ENCODE results near the gene PTPRD. TPM values are rescaled to one million over a fixed set of nuclear protein-coding genes. Genes with fewer than 3 reads are reported as not detected.

The PTPRD gene
- total and polyA plus RNA-seq, 9 donors, result 16.2 to 231 (median 85.8) TPM

DNA sequence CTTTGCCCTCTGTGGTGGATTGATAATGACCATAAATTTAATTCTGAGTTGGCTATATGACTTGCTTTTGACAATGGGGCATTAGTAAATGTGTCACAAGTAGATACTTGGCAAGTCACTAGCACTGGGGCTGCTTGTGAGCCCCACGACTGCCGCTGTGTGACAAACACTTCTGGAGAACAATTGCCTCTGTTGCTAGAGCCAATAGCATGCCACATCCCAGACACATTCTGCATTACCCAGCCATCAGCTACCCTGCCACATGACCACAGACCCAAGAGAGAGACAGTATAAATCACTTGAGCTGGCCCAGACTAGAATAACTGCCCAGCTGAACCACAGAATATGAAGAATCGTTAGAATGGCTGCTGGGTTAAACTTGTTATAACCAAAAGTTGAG lies 2060.1 kb downstream of the PTPRD start:
- Histone ChIP-seq H3K4me1 (ENCODE audit: insufficient read depth) (no peaks in the 10 kb centered on the region), H3K9me3 (no peaks in the 10 kb centered on the region), H3K27ac (no peak overlapping the region), H3K36me3 (no peaks in the 10 kb centered on the region), H3K27me3 (no peaks in the 10 kb centered on the region), H3K4me3 (no peak overlapping the region)
- intact Hi-C loops (cut with DNase I), result no loop called here
- TF ChIP-seq POLR2A (IDR thresholded peaks at IDR 0.05) (no peak), EP300 (IDR thresholded peaks at IDR 0.05) (no peak)
- TF ChIP-seq, protein P1, sequence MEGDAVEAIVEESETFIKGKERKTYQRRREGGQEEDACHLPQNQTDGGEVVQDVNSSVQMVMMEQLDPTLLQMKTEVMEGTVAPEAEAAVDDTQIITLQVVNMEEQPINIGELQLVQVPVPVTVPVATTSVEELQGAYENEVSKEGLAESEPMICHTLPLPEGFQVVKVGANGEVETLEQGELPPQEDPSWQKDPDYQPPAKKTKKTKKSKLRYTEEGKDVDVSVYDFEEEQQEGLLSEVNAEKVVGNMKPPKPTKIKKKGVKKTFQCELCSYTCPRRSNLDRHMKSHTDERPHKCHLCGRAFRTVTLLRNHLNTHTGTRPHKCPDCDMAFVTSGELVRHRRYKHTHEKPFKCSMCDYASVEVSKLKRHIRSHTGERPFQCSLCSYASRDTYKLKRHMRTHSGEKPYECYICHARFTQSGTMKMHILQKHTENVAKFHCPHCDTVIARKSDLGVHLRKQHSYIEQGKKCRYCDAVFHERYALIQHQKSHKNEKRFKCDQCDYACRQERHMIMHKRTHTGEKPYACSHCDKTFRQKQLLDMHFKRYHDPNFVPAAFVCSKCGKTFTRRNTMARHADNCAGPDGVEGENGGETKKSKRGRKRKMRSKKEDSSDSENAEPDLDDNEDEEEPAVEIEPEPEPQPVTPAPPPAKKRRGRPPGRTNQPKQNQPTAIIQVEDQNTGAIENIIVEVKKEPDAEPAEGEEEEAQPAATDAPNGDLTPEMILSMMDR (IDR thresholded peaks at IDR 0.05), result no peak
- no peak for DNase-seq
- WGBS, 3 donors, result 92 to 99% (median 96%) methylated on average over 3 of the region's 3 CpGs

DNA sequence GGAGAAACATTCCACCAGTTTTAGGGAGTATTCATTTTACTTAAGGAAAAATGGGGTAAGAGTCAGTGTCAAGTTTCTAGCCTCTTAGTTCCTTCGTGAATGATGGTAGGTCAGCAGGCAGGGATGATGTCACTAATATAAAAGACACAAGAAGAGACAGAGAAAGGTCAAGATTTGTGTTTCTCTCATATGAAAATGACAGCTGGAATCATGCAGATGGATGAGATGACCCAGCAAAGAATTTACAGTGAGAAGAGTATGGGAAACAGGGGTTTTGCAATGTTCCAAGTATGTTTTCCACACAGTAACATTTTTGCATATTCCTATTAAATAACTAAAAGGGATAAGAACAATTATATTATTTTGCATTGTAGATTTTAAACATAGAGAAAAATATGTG lies 2063.6 kb downstream of the PTPRD start:
- H3K27ac ChIP-seq, result no peak overlapping the region
- no peaks in the 10 kb centered on the region for H3K4me1 ChIP-seq (ENCODE audit: insufficient read depth)
- intact Hi-C loops (cut with DNase I), result no loop called here
- 68 to 90% (median 80%) methylated on average over 1 of the region's 1 CpG for WGBS, 3 donors
- no peaks in the 10 kb centered on the region for H3K27me3 ChIP-seq
- no peaks in the 10 kb centered on the region for H3K36me3 ChIP-seq
- no peak overlapping the region for H3K4me3 ChIP-seq
- TF ChIP-seq, protein P1 (IDR thresholded peaks at IDR 0.05), result no peak
- TF ChIP-seq EP300 (IDR thresholded peaks at IDR 0.05), result no peak
- TF ChIP-seq POLR2A (IDR thresholded peaks at IDR 0.05), result no peak
- no peak for DNase-seq
- no peaks in the 10 kb centered on the region for H3K9me3 ChIP-seq

GRCh38 chr9:8543219-8543618 lies 2069.6 kb downstream of the PTPRD start:
- Histone ChIP-seq H3K36me3 (no peaks in the 10 kb centered on the region), H3K9me3 (no peaks in the 10 kb centered on the region), H3K4me3 (no peak overlapping the region), H3K4me1 (ENCODE audit: insufficient read depth) (no peaks in the 10 kb centered on the region), H3K27ac (no peak overlapping the region), H3K27me3 (no peaks in the 10 kb centered on the region)
- intact Hi-C loops (cut with DNase I), result no loop called here
- 38 to 49% (median 39%) methylated on average over 2 of the region's 2 CpGs for WGBS, 3 donors
- TF ChIP-seq EP300 (IDR thresholded peaks at IDR 0.05), result no peak
- TF ChIP-seq POLR2A (IDR thresholded peaks at IDR 0.05), result no peak
- TF ChIP-seq, protein P1 (IDR thresholded peaks at IDR 0.05), result no peak
- DNase-seq, result no peak

- WGBS, 3 donors, result 62 to 75% (median 74%) methylated on average over 4 of the region's 4 CpGs
- H3K36me3 ChIP-seq, result no peaks in the 10 kb centered on the region
- intact Hi-C loops (cut with DNase I), result no loop called here
- DNase-seq, result no peak
- H3K4me3 ChIP-seq, result no peak overlapping the region
- TF ChIP-seq EP300 (IDR thresholded peaks at IDR 0.05) (no peak), POLR2A (IDR thresholded peaks at IDR 0.05) (no peak)
- TF ChIP-seq, protein P1 (IDR thresholded peaks at IDR 0.05), result no peak
- no peaks in the 10 kb centered on the region for H3K4me1 ChIP-seq (ENCODE audit: insufficient read depth)
- no peaks in the 10 kb centered on the region for H3K27me3 ChIP-seq
- no peak overlapping the region for H3K27ac ChIP-seq
- H3K9me3 ChIP-seq, result no peaks in the 10 kb centered on the region
These were observed 2070.3 kb downstream of the PTPRD start for GRCh38 chr9:8542537-8542936.

Data from ovary (tissue), 9 donors.